ENCODE measurements around the gene DBT.

DBT gene

GRCh38 chr1:100279954-100280682 lies 30.5 kb upstream of the DBT start:
- TF ChIP-seq, protein P1, sequence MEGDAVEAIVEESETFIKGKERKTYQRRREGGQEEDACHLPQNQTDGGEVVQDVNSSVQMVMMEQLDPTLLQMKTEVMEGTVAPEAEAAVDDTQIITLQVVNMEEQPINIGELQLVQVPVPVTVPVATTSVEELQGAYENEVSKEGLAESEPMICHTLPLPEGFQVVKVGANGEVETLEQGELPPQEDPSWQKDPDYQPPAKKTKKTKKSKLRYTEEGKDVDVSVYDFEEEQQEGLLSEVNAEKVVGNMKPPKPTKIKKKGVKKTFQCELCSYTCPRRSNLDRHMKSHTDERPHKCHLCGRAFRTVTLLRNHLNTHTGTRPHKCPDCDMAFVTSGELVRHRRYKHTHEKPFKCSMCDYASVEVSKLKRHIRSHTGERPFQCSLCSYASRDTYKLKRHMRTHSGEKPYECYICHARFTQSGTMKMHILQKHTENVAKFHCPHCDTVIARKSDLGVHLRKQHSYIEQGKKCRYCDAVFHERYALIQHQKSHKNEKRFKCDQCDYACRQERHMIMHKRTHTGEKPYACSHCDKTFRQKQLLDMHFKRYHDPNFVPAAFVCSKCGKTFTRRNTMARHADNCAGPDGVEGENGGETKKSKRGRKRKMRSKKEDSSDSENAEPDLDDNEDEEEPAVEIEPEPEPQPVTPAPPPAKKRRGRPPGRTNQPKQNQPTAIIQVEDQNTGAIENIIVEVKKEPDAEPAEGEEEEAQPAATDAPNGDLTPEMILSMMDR (IDR thresholded peaks at IDR 0.05): no peak
- no peak for TF ChIP-seq ZFX (IDR thresholded peaks at IDR 0.05; ENCODE audit: borderline replicate concordance)
- H3K27ac ChIP-seq: no peak overlapping the region

DNA sequence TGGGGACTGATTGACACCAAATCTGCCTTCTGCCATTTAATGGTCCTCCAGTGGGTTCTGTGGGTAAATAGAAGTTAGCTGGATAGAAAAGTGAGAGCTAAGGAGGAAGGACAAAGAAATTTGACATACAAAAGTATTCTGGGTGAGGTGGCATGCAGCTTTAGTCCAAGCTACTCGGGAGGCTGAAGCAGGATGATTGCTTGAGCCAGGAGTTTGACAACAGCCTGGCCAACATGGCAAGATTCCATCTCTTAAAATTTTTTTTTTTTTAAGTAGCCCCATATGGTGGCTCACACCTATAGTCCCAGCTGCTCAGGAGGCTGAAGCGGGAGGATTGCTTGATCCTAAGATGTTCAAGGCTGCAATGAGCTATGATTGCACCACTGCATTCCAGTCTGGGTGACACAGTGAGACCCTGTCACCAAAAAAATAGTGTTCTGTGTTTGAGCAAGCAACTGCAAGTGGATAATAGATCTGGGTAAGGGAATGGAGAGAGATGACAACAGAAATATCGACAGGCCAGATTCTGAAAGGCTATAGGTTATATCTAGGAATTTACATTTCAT lies 29.8 kb upstream of the DBT start:
- TF ChIP-seq, protein P1 (IDR thresholded peaks at IDR 0.05): no peak
- TF ChIP-seq ZFX (IDR thresholded peaks at IDR 0.05; ENCODE audit: borderline replicate concordance): no peak
- no peak overlapping the region for H3K27ac ChIP-seq

DNA sequence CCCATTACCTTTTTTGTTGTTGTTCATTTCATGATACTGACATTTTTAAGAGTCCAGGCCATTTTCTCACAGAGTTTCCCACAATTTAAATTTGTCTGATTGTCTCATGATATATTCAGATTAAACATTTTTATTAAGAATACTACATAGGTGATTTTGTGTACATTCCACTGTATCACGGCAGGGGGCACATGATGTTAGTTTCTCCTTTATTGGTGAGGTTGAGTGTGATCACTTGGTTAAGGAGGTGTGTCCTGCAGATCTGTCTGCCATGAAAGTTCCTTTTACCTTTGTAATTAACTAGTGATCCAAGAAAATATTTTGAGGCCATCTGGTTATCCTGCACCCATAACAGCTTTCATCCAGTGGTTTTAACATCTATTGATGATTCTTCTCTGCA lies 28.2 kb upstream of the DBT start:
- TF ChIP-seq, protein P1 (IDR thresholded peaks at IDR 0.05): no peak
- TF ChIP-seq ZFX (IDR thresholded peaks at IDR 0.05; ENCODE audit: borderline replicate concordance): no peak

DNA sequence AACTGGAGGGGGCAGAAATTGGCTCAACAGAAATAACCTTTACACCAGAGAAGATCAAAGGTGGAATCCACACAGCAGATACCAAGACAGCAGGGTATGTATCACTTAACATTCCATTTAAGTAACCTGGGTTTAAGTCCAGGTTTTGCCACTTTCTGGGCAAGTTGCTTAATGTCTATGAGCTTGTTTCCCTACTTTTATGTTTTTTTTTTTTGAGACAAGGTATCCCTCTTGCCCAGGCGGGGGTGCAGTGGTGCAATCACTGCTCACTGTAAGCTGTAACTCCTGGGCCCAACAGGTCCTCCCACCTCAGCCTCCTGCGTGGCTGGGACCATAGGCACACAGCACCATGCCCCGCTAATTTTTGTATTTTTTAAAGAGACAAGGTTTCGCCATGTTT lies 18.6 kb upstream of the DBT start:
- TF ChIP-seq ZFX (IDR thresholded peaks at IDR 0.05; ENCODE audit: borderline replicate concordance): no peak
- TF ChIP-seq, protein P1 (IDR thresholded peaks at IDR 0.05): no peak
- no peak overlapping the region for H3K27ac ChIP-seq

More for the DNA sequence above, 28.2 kb upstream of the DBT start:
- no peak overlapping the region for H3K27ac ChIP-seq

DNA sequence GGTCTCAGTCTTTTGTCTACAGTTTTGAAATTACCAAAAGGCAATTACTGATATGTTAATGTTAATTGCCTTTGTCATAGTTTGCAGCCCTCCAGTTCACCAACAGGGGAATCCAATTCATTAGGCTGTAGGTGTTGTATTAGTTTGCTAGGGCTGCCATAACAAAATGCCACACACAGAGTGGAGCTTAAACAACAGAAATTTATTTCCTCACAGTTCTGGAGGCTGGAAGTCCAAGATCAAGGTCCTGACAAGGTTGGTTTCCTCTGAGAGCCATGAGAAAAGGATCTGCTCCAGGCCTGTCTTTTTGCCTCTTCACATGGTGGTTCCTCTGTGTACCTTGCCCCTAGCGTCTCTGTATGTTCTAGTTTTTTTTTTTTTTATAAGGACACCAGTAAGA lies 17.6 kb upstream of the DBT start:
- no peak for TF ChIP-seq ZFX (IDR thresholded peaks at IDR 0.05; ENCODE audit: borderline replicate concordance)
- TF ChIP-seq, protein P1 (IDR thresholded peaks at IDR 0.05): no peak
- H3K27ac ChIP-seq: peak overlapping the region; percentile 76

DNA sequence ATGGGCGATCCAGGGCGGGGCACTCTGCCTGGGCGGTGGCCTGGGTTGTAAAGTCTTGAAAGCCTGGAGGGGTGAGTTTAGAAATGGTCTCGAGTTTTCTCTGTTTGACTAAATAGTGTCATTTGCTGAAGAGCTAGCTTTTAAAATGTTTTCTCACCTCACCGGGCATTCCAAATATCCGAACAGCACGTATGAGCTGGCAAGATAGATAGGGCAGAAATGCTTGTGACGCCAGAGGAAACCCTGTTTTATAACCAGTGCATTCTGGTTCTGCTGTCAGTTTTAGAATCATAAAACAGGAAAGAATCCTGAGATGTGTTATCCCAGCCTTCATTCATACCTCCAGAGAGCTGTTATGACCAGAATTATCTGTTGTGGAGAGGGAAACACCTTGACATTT lies 17.1 kb upstream of the DBT start:
- TF ChIP-seq, protein P1 (IDR thresholded peaks at IDR 0.05): no peak
- no peak for TF ChIP-seq ZFX (IDR thresholded peaks at IDR 0.05; ENCODE audit: borderline replicate concordance)
- H3K27ac ChIP-seq: peak overlapping the region; percentile 76

All from 22Rv1 (cell line).